ENCODE results near the gene LYPD6B.

The LYPD6B gene

DNA sequence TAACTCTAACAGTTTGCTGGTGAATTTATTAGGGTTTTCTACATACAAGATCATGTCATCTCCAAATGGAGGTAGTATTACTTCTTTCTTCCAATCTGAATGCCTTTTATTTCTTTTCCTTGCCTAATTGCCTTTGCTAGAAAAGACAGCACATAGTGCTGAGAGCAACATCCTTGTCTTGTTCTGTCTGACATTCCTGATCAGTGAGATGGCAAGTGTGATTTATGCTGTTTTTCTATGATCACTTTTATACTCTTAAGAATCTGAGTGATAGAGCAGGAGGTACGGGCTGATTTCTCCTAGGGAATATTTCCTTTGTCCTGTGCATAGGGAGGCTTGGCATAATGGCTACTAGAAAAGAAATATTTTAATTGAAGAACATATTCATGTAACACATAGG is 17.3 kb downstream of the LYPD6B start:
- DNase-seq = no peak
- H3K36me3 ChIP-seq = no peaks in the 10 kb centered on the region
- no peaks in the 10 kb centered on the region for H3K9me3 ChIP-seq
- no peaks in the 10 kb centered on the region for H3K4me1 ChIP-seq
- no peak overlapping the region for H3K4me3 ChIP-seq (ENCODE audit: low read depth, low read length)
- H3K27me3 ChIP-seq = no peaks in the 10 kb centered on the region; the same call in 1 of the 2 replicates
- TF ChIP-seq, protein P1, sequence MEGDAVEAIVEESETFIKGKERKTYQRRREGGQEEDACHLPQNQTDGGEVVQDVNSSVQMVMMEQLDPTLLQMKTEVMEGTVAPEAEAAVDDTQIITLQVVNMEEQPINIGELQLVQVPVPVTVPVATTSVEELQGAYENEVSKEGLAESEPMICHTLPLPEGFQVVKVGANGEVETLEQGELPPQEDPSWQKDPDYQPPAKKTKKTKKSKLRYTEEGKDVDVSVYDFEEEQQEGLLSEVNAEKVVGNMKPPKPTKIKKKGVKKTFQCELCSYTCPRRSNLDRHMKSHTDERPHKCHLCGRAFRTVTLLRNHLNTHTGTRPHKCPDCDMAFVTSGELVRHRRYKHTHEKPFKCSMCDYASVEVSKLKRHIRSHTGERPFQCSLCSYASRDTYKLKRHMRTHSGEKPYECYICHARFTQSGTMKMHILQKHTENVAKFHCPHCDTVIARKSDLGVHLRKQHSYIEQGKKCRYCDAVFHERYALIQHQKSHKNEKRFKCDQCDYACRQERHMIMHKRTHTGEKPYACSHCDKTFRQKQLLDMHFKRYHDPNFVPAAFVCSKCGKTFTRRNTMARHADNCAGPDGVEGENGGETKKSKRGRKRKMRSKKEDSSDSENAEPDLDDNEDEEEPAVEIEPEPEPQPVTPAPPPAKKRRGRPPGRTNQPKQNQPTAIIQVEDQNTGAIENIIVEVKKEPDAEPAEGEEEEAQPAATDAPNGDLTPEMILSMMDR (IDR thresholded peaks at IDR 0.05; ENCODE audit: low read depth, low read length) = no peak

DNA sequence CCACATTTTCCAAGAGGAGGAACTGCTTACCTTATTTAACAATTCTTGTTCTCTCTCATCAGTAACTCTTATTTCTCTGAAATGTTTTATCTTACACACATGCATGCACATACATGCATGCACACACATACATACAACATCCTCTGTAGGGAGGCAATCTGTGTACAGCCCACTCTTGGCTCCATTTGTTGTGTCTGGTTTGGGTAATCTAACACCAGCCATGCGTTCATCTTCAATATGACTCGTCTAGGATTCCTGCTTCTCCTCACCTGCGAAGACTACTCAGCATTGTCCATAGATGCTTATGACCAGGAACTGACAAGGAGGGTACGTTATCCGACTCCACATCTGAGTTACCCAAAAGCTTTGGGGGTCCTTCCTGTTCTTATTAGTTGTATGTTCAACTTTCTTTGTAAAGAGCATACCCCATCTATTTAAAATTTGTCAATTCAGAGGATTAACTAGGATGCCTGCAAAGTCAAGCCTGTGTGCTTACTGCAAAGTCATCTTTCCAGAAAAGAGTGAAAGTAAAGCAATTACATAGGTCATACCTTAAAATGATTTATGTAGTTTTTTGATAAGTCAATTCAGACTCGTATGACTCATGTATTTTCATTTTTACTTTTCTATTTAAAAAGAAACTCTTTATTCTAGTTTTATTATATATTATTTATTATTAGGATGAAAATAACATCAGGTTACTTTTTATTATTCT is 18.2 kb downstream of the LYPD6B start:
- Histone ChIP-seq H3K4me1 (no peaks in the 10 kb centered on the region), H3K9me3 (no peaks in the 10 kb centered on the region), H3K4me3 (ENCODE audit: low read depth, low read length) (no peak overlapping the region), H3K27me3 (no peaks in the 10 kb centered on the region; the same call in 1 of the 2 replicates), H3K36me3 (no peaks in the 10 kb centered on the region)
- no peak for DNase-seq
- TF ChIP-seq, protein P1 (IDR thresholded peaks at IDR 0.05; ENCODE audit: low read depth, low read length) = no peak

DNA sequence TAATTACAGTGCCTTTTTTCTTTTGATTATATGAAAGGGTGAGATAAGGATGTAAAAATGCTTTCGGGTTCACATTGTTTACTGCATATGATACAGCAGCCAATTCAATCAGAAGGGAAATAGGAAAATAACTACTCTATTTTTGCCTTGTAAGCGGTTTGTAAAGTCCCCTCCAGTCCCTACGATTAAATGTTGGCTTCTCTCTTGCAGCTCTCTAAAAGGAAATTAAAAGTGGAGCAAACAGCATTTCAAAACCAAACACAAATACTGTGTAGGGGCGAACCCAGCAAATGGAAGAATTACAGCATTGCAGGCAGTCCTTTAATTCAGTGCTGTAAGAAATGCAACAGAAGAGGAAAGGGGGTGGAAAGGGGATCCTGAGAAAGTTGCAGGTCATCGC is 18.9 kb downstream of the LYPD6B start:
- H3K9me3 ChIP-seq = no peaks in the 10 kb centered on the region
- TF ChIP-seq, protein P1 (IDR thresholded peaks at IDR 0.05; ENCODE audit: low read depth, low read length) = no peak

DNA sequence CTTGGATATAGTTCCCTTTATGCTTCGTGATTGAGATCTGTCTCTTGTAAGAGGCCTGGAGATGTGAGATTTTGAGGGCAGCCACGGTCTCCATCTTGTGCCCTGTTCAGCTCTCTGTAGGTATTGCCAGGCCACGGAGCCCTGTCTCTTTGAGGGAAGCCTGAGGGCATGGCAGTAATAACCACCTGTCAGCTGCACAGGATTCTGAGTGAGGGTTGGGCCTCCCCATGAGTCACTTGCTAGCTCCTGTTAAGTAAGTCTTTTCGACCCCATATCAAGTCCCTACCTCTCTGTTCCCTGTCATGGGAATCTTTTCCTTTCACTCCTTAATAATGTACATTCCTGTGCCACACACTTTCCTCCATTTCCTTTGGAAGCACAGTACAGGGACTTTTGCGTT is 20.4 kb downstream of the LYPD6B start:
- no peak for DNase-seq

More for the DNA sequence above, 18.9 kb downstream of the LYPD6B start:
- H3K36me3 ChIP-seq = no peaks in the 10 kb centered on the region
- H3K4me1 ChIP-seq = no peaks in the 10 kb centered on the region
- H3K4me3 ChIP-seq (ENCODE audit: low read depth, low read length) = no peak overlapping the region
- no peak for DNase-seq
- H3K27me3 ChIP-seq = no peaks in the 10 kb centered on the region; the same call in 1 of the 2 replicates

DNA sequence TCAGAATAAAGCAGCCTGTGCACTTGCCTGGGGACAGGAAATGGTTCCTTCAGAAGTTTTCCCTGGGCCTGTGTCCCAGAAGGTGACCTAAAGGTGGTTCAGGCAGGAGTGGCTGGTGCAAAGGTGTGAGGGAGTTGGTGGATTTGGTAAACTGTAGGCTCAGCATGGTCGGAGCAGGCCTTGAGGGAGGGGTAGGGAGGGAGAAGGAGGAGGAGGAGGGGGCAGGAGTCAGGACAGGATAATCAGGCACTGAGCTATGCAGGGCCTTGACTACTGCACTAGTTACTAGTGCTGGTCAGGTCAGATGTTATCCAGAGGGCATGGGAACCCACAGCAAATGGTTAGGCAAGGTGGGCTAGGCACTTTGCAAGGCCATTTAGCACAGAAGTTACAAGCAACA is 21.3 kb downstream of the LYPD6B start:
- Histone ChIP-seq H3K36me3 (no peaks in the 10 kb centered on the region), H3K9me3 (no peaks in the 10 kb centered on the region), H3K4me1 (no peaks in the 10 kb centered on the region), H3K27me3 (no peaks in the 10 kb centered on the region; the same call in 1 of the 2 replicates), H3K4me3 (ENCODE audit: low read depth, low read length) (no peak overlapping the region)
- no peak for DNase-seq
- TF ChIP-seq, protein P1 (IDR thresholded peaks at IDR 0.05; ENCODE audit: low read depth, low read length) = no peak

More for the DNA sequence above, 20.4 kb downstream of the LYPD6B start:
- Histone ChIP-seq H3K4me1 (no peaks in the 10 kb centered on the region), H3K36me3 (no peaks in the 10 kb centered on the region), H3K27me3 (no peaks in the 10 kb centered on the region; the same call in 1 of the 2 replicates), H3K4me3 (ENCODE audit: low read depth, low read length) (no peak overlapping the region), H3K9me3 (no peaks in the 10 kb centered on the region)
- TF ChIP-seq, protein P1 (IDR thresholded peaks at IDR 0.05; ENCODE audit: low read depth, low read length) = no peak

DNA sequence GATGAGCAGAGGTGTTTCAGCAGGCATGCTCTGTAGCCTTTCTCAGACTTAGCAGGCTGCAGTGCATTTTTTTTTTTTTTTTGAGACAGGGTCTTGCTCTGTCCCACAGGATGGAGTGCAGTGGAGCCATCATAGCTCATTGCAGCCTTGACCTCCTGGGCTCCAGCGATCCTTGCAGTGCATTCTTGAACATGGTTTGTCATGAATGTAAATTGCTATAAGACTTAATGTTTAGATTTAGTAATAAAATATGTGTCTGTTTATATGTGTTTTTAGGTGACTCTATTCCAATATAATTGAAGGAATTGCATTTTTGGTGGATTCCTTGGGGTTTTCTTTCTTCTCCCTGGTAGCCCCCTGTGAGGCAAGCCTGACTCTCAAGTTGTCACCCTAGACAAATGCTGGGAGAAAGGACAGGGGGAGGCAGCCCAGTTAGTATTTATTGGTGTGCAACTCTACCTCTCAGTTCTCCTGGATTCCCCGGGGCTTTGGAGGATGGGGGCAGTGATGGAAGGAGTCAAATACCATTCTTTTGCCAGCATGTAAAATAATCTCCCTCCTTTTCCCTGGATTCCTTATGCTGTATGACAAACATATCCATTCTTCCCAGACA is 22.7 kb downstream of the LYPD6B start:
- no peak for DNase-seq
- no peaks in the 10 kb centered on the region for H3K4me1 ChIP-seq
- no peaks in the 10 kb centered on the region for H3K27me3 ChIP-seq
- no peak overlapping the region for H3K4me3 ChIP-seq (ENCODE audit: low read depth, low read length)
- no peaks in the 10 kb centered on the region for H3K9me3 ChIP-seq
- no peaks in the 10 kb centered on the region for H3K36me3 ChIP-seq
- TF ChIP-seq, protein P1 (IDR thresholded peaks at IDR 0.05; ENCODE audit: low read depth, low read length) = no peak

Data from BE2C (cell line).